Activated T-helper 2 cell treated with anti-CD3 and anti-CD28 coated beads, Interferon-gamma antibody, Interleukin-2, Interleukin-4, amounts not matched to agents 10 μg/mL and 5 μg/mL and 100 μg/mL, durations not matched to agents 14 hours and 24 hours and 36 hours (primary cell): Measurements from ENCODE around the gene EEF1G. TPM values are rescaled to one million over a fixed set of nuclear protein-coding genes. Genes with fewer than 3 reads are reported as not detected.
"Not testable (repeated sequence)": the region's sequence is repeated elsewhere in the genome, so short reads cannot be mapped to it uniquely, and the experiment has no call there.

Experiments used
- DNase-seq: peaks from one replicate; pipeline ENCODE4 v3.0.0; 2021; ENCODE audit warnings: low spot score
- H3K27ac Mint-ChIP-seq: one replicate; pipeline ENCODE4 v1.8.0; 2021; ENCODE audit warnings: mixed read lengths
- H3K27me3 Mint-ChIP-seq: one replicate; pipeline ENCODE4 v1.8.0; 2021; ENCODE audit warnings: low read depth, mixed read lengths
- H3K36me3 Mint-ChIP-seq: one replicate; pipeline ENCODE4 v1.8.0; 2021; ENCODE audit warnings: low read depth, mixed read lengths
- H3K4me1 Mint-ChIP-seq: one replicate; pipeline ENCODE4 v1.8.0; 2021; ENCODE audit warnings: low read depth, mixed read lengths
- H3K4me3 Mint-ChIP-seq: one replicate; pipeline ENCODE4 v1.8.0; 2021; ENCODE audit warnings: low read depth, mild to moderate bottlenecking, moderate library complexity, mixed read lengths
- H3K9me3 Mint-ChIP-seq: one replicate; pipeline ENCODE4 v1.8.0; 2021; ENCODE audit warnings: mixed read lengths
- intact Hi-C: fragments of 100-400 bp; cut with micrococcal nuclease; formaldehyde crosslinking; loops from one replicate; pipeline ENCODE4 v1.15.1; 2023
- total RNA-seq: library from RNA; stranded (reverse); gene quantifications from 2 replicates; pipeline ENCODE4 v1.2.3, GENCODE V29; 2022

Gene EEF1G
- total RNA-seq, 1 donor from 2014 or later: 1,395 TPM

DNA sequence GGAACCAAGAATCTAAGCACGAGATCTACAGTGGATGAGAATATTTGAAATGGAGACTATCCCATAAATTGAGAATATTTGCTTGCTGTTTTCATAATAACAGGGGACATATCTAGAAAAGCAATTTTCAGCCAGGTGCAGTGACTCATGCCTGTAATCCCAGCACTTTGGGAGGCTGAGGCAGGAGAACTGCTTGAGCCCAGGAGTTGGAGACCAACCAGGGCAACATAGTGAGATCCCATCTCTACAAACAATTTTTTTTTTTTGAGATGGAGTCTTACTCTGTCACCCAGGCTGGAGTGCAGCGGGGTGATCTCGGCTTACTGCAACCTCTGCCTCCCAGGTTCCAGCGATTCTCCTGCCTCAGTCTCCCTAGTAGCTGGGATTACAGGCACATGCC lies 8.0 kb upstream of the EEF1G start:
- intact Hi-C loops, H3K9me3 Mint-ChIP-seq, H3K4me1 Mint-ChIP-seq, DNase-seq, H3K27me3 Mint-ChIP-seq, H3K27ac Mint-ChIP-seq, H3K4me3 Mint-ChIP-seq: not testable (repeated sequence)
- peaks cover 47% of the 10 kb centered on the region for H3K36me3 Mint-ChIP-seq

- no peaks in the 10 kb centered on the region for H3K27me3 Mint-ChIP-seq
- no peaks in the 10 kb centered on the region for H3K4me1 Mint-ChIP-seq
- DNase-seq: no peak
- H3K36me3 Mint-ChIP-seq: peaks cover 49% of the 10 kb centered on the region
- H3K4me3 Mint-ChIP-seq: no peak overlapping the region
- H3K9me3 Mint-ChIP-seq: no peaks in the 10 kb centered on the region
- H3K27ac Mint-ChIP-seq: no peak overlapping the region
- intact Hi-C loops: no loop called here
These were observed 7.4 kb upstream of the EEF1G start for GRCh38 chr11:62580959-62581715.

DNA sequence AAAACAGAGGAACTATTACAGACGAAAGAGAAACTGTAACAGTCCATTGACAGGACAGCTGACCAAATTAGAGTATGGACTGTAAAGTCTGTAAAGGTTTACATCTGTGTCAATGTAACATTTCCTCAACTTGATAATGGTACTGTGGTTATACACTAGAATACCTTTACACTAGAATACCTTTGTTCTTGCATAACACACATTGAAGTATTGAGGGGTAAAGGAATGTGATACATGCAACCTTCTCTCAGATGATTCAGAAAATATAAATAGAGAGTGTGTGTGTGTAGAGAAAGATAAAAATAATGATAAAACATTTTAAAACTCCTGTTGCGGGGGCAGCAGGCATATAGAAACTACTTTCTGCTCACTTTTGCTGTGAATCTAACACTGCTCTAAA lies 5.6 kb upstream of the EEF1G start:
- DNase-seq: no peak
- no peaks in the 10 kb centered on the region for H3K27me3 Mint-ChIP-seq
- no peaks in the 10 kb centered on the region for H3K9me3 Mint-ChIP-seq
- no peak overlapping the region for H3K27ac Mint-ChIP-seq
- H3K4me3 Mint-ChIP-seq: no peak overlapping the region
- peaks cover 9% of the 10 kb centered on the region for H3K4me1 Mint-ChIP-seq
- H3K36me3 Mint-ChIP-seq: peaks cover 57% of the 10 kb centered on the region
- intact Hi-C loops: no loop called here

DNA sequence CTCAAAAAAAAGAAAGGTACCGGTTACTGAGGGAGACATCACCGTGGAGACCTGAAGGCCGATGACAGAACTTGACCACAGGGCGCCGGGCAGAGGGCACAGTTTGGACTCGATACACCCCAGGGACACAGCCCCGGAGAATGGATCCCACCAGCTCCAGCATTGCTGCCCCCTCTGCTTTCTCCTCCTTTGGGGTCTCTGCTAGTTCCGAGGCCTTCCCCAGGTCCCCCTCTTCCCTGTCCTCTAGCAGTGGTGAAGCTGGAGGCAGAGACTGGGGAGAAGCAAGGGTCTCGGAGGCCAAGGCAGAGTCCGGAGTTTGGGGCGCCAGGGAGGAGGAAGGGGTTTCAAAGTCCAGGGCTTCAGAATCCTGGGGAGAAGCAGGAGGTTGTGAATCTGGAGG lies 4.8 kb upstream of the EEF1G start:
- Mint-ChIP-seq H3K4me3 (no peak overlapping the region), H3K27ac (no peak overlapping the region), H3K36me3 (peaks cover 60% of the 10 kb centered on the region), H3K9me3 (no peaks in the 10 kb centered on the region), H3K27me3 (no peaks in the 10 kb centered on the region), H3K4me1 (peaks cover 9% of the 10 kb centered on the region)
- intact Hi-C loops: no loop called here
- DNase-seq: no peak

DNA sequence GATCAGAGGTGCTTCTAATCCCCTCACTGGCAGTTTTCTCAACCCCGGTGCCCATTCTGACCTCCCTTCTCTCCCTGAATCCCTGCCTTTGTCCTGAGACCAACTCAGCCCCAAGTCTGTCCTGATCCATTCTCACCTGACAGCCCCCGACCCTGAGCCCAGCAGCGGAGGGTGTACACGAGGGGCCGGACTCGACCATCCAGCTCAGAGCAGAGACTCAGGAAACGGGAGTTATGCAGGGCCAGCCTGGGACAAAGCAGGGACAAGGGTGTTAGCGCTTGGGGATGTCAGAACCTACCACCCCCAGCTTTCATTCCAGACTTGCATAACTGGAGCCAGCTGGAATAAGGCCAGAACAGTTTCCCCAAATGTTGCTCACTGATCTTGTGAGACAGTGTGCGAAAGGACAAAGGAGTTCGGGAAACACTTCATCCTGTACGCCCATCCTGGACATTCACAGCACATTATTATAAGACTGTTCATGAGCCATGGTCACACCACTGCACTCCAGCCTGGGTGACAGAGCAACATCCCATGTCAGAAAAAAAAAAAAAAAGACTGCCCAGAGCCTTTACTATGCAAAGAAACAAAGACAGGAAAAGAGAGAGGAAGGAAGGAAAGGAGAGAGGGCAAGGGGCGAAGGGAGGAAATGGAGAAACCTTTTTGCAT lies 3.5 kb upstream of the EEF1G start:
- no peaks in the 10 kb centered on the region for H3K27me3 Mint-ChIP-seq
- H3K9me3 Mint-ChIP-seq: no peaks in the 10 kb centered on the region
- H3K36me3 Mint-ChIP-seq: peaks cover 66% of the 10 kb centered on the region
- no peak for DNase-seq
- intact Hi-C loops: no loop called here
- H3K4me1 Mint-ChIP-seq: peaks cover 16% of the 10 kb centered on the region
- H3K4me3 Mint-ChIP-seq: no peak overlapping the region
- H3K27ac Mint-ChIP-seq: no peak overlapping the region

DNA sequence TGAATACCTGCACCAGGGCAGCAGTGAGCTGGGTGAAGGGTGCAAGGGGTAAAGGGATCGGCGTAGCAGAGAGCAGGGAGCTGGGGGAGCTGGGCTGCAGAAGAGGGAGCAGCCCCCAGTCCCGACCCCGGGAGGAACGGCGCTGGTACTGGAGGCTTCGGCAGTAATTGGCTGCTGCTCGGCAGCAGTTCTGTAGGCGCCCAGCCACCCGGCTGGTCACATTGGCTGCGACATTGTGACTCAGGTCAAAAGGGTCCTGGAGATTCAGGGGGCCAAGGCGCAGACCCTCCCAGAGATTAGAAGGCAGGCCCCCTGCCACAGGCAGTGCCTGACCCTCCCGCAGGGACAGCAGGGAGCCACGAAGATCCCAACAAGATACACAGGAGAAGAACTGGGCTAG lies 2.1 kb upstream of the EEF1G start:
- Mint-ChIP-seq H3K4me3 (peak overlapping the region; percentile 92), H3K27me3 (no peaks in the 10 kb centered on the region), H3K4me1 (peaks cover 30% of the 10 kb centered on the region), H3K36me3 (peaks cover 71% of the 10 kb centered on the region), H3K27ac (peak overlapping the region; percentile 36), H3K9me3 (no peaks in the 10 kb centered on the region)
- intact Hi-C loops: no loop called here
- DNase-seq: no peak

DNA sequence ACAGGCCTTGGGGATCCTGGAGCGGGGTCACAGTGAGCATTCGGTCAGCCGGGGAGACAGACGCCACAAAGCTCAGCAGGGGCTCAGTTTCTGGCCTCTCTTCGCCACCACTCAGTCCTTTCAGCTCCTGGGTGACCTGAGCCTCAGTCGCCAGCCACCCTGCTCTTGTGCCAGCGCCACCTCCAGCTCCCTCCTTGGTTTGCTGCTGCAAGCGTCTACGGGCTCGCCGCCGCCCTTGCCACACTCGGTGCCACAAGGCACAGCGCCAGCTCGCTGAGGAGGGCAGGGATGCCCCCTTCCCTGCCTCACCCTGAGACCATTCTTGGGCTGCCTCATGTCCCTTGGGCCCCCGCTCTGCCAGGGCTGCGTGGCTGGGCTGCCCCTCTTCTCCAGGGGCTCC lies 1.5 kb upstream of the EEF1G start:
- H3K36me3 Mint-ChIP-seq: peaks cover 76% of the 10 kb centered on the region
- peak overlapping the region; percentile 95 for H3K27ac Mint-ChIP-seq
- intact Hi-C loops: no loop called here
- H3K27me3 Mint-ChIP-seq: no peaks in the 10 kb centered on the region
- no peak for DNase-seq
- H3K9me3 Mint-ChIP-seq: no peaks in the 10 kb centered on the region
- peak overlapping the region; percentile 92 for H3K4me3 Mint-ChIP-seq
- peaks cover 33% of the 10 kb centered on the region for H3K4me1 Mint-ChIP-seq

DNA sequence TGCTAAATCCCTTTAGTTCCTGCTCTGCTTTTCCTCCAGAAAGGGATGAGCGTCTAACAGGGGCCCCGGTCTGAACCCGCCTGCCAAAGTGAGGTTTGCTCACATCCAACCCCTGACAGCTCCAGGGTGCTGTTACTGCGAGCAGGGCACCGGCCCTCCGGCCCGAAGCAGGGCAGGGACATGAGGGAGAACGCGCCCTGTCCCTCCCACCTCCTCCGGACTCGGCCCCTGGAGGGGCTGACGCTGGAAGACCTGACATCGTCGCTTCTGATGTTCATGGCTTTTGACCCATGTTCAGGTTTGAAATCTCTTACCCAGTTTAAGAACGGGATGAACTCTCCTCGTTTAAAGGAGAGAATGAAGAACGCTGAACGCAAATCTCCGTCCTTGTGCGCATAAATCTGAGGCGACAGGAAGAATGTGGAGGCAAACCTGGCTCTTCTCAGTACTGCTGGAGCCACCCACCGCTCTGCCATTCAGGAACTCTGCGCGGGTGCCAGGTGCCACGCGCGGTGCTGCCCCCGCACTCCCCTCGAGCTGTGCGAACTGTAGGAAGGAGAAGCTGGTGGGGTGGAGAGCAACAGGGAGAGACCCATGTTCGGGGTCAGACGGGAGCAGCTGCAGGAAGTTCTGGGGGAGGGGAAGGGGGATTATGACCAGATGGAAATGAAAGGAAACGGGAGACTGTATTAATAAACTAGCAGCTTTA lies 826 bp upstream of the EEF1G start:
- Mint-ChIP-seq H3K4me1 (peaks cover 35% of the 10 kb centered on the region), H3K4me3 (peak overlapping the region; percentile 92), H3K9me3 (no peaks in the 10 kb centered on the region), H3K27ac (peak overlapping the region; percentile 95), H3K36me3 (peaks cover 82% of the 10 kb centered on the region), H3K27me3 (no peaks in the 10 kb centered on the region)
- intact Hi-C loops: loop anchor here (1.0 to 5.0 kb wide), 2 partner anchors 17 to 38 kb away; partner anchors contain the start of genes EML3, ROM1 and TUT1
- DNase-seq: no peak

DNA sequence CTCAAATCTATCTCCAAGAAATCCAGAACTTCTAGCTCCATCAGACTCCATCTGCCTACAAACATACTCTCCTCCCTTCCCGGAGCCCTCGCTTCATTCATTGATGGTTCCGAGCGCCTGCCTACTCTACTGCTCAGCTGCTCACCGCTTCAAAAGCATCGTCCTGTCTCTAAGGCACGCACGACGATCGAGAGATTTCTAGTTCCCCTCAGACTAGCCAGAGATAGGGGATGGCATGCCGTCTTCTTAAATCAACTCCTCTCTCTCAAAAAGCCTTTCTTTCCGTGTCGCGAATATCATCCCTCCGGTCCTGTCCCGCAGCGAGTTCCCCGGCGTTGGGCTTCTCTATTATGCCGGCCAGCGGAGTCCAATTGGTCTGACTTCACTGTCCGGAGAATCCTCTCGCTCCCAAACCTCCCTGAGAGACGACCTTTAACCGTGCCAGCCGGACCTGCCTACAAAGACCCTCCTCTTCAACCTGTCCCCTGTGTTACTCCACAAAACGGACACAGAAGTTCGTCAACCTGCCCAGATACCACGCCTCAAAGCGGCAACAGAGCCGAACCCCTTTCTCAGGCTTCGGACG lies 592 bp downstream of the EEF1G start:
- intact Hi-C loops: loop anchor here (2.0 to 5.0 kb wide), 2 partner anchors 16 to 39 kb away; partner anchors contain the start of genes EML3 and ROM1
- no peaks in the 10 kb centered on the region for H3K27me3 Mint-ChIP-seq
- H3K9me3 Mint-ChIP-seq: no peaks in the 10 kb centered on the region
- DNase-seq: no peak
- H3K4me3 Mint-ChIP-seq: peak overlapping the region; percentile 92
- peaks cover 88% of the 10 kb centered on the region for H3K36me3 Mint-ChIP-seq
- H3K4me1 Mint-ChIP-seq: peaks cover 35% of the 10 kb centered on the region
- peak overlapping the region; percentile 95 for H3K27ac Mint-ChIP-seq

DNA sequence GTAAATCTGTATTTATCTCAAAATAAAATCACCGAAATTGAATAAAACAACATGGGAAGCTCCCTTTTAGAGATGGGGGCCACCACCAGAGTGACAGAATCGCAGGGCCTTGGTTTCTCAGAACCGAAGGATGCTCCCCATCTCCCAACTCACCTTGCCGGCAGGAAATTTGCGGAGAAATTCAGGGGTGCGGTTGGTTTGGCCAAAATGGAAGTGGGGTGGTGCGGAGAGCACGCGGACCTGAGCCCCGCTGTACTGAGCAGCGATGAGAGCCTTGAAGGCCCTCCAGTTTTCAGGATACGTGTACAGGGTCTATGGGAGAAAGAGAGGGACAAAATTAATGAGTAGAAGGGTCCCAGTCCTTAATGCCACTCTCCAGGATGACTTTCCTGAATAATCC lies 1.3 kb downstream of the EEF1G start:
- peaks cover 85% of the 10 kb centered on the region for H3K36me3 Mint-ChIP-seq
- intact Hi-C loops: loop anchor here (2.0 to 5.0 kb wide), 2 partner anchors 16 to 40 kb away; partner anchors contain the start of genes EML3 and ROM1
- H3K4me3 Mint-ChIP-seq: peak overlapping the region; percentile 92
- DNase-seq: no peak
- H3K4me1 Mint-ChIP-seq: peaks cover 37% of the 10 kb centered on the region
- no peaks in the 10 kb centered on the region for H3K27me3 Mint-ChIP-seq
- H3K9me3 Mint-ChIP-seq: no peaks in the 10 kb centered on the region
- peak overlapping the region; percentile 26 for H3K27ac Mint-ChIP-seq

- Mint-ChIP-seq H3K36me3 (peaks cover 89% of the 10 kb centered on the region), H3K4me3 (peak overlapping the region; percentile 92), H3K4me1 (peaks cover 43% of the 10 kb centered on the region), H3K27ac (peak overlapping the region; percentile 2)
- intact Hi-C loops: loop anchor here (5.0 kb wide), 1 partner anchor 41 kb away; the partner anchor contains the start of genes EML3 and ROM1
- H3K27me3 Mint-ChIP-seq, H3K9me3 Mint-ChIP-seq, DNase-seq: not testable (repeated sequence)
These were observed 2.2 kb downstream of the EEF1G start for GRCh38 chr11:62571493-62571892.

DNA sequence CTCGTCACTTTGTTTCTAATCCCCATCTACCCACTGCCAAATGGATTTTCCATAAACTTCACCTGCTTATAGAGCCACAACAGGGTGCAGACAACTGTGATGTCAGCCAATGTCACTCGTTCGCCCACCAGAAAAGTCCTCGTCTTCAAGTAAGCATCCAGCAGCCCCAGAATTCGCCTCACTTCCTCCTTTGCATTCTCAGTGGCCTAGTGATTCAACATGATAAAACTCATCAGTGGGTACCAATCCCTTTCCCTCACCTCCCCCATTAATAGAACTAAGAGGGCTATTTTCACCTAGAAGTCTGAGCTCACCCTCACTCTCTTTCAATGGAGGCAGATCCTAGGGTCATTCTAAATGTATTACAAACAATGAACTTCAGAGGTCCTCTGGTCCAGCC lies 2.8 kb downstream of the EEF1G start:
- DNase-seq, H3K27me3 Mint-ChIP-seq, H3K9me3 Mint-ChIP-seq: not testable (repeated sequence)
- peaks cover 48% of the 10 kb centered on the region for H3K4me1 Mint-ChIP-seq
- intact Hi-C loops: loop anchor here (5.0 kb wide), 1 partner anchor 41 kb away; the partner anchor contains the start of genes EML3 and ROM1
- peak overlapping the region; percentile 58 for H3K27ac Mint-ChIP-seq
- peaks cover 89% of the 10 kb centered on the region for H3K36me3 Mint-ChIP-seq
- peak overlapping the region; percentile 48 for H3K4me3 Mint-ChIP-seq
